Common myeloid progenitor, CD34-positive (primary cell): Measurements from ENCODE around the gene BRSK2.

ENCODE experiments used
- CTCF ChIA-PET: fragments of 350-600 bp; sonication (Branson Sonifier 250); formaldehyde crosslinking; loops from one replicate; lab custom pipeline; 2021; ENCODE audit warnings: antibody characterized with exemption; lab: Charles Lee
- POLR2A ChIA-PET: fragments of 350-600 bp; sonication (Branson Sonifier 250); formaldehyde crosslinking; loops from one replicate; lab custom pipeline; 2021; ENCODE audit warnings: antibody characterized with exemption; lab: Charles Lee
- DNase-seq, 3 donors: peaks; one replicate each; pipeline versions ENCODE4 v3.0.0 to v3.0.0-alpha.2; 2013
- H3K27ac ChIP-seq, 2 experiments: 1 replicate in 1 of 2; 2 replicates in 1 of 2; pipeline ENCODE4 v1.7.0; 2013; ENCODE audit warnings: inconsistent platforms in 2 of 2, low read length in 2 of 2, mild to moderate bottlenecking in 2 of 2, low read depth in 1 of 2, moderate library complexity in 1 of 2; ENCODE audit not compliant: severe bottlenecking in 2 of 2, insufficient read depth in 1 of 2, poor library complexity in 1 of 2
- H3K27me3 ChIP-seq, 5 experiments: replicated peaks in 2 of 5; 1 replicate in 3 of 5; 2 replicates in 2 of 5; pipeline versions ENCODE4 v1.6.1 to v1.7.0; 2013; ENCODE audit warnings: low read length in 4 of 5, mild to moderate bottlenecking in 2 of 5, moderate library complexity in 2 of 5, inconsistent platforms in 1 of 5; ENCODE audit not compliant: insufficient read depth in 5 of 5, control insufficient read depth in 4 of 5
- H3K36me3 ChIP-seq, 4 experiments: 1 replicate in 2 of 4; 2 replicates in 2 of 4; pipeline versions ENCODE4 v1.6.1 to v1.7.0; 2013; ENCODE audit warnings: low read length in 3 of 4, control low read depth in 1 of 4, mild to moderate bottlenecking in 1 of 4; ENCODE audit not compliant: control insufficient read depth in 4 of 4, insufficient read depth in 4 of 4
- H3K4me1 ChIP-seq, 4 experiments: 1 replicate in 3 of 4; 2 replicates in 1 of 4; pipeline versions ENCODE4 v1.6.1 to v1.7.1; 2013; ENCODE audit warnings: low read length in 3 of 4, mild to moderate bottlenecking in 3 of 4, control low read depth in 1 of 4, inconsistent platforms in 1 of 4, moderate library complexity in 1 of 4; ENCODE audit not compliant: control insufficient read depth in 4 of 4, insufficient read depth in 4 of 4; ENCODE audit errors: control extremely low read depth in 1 of 4
- H3K4me3 ChIP-seq, 7 experiments: 1 replicate in 4 of 7; 2 replicates in 3 of 7; pipeline versions ENCODE4 v1.5.1 to v1.7.0; 2013; ENCODE audit warnings: mild to moderate bottlenecking in 7 of 7, low read length in 6 of 7, moderate library complexity in 6 of 7, inconsistent platforms in 2 of 7, low read depth in 2 of 7, control low read depth in 1 of 7; ENCODE audit not compliant: insufficient read depth in 4 of 7, control insufficient read depth in 1 of 7; ENCODE audit errors: extremely low read depth in 1 of 7
- H3K9me3 ChIP-seq, 5 experiments: 1 replicate in 4 of 5; 2 replicates in 1 of 5; pipeline versions ENCODE4 v1.6.1 to v1.7.1; 2013; ENCODE audit warnings: low read length in 4 of 5, mild to moderate bottlenecking in 2 of 5, inconsistent platforms in 1 of 5, low read depth in 1 of 5, moderate library complexity in 1 of 5; ENCODE audit not compliant: control insufficient read depth in 4 of 5, insufficient read depth in 2 of 5; ENCODE audit errors: control extremely low read depth in 1 of 5
- WGBS: methylation state at CpG from one replicate; pipeline ENCODE4 v1.1.5; 2013; ENCODE audit not compliant: insufficient coverage; 5-methylcytosine and 5-hydroxymethylcytosine counted together

BRSK2 gene

GRCh38 chr11:1349327-1350041 lies 40.2 kb upstream of the BRSK2 start:
- ChIA-PET CTCF (no interaction called here), POLR2A (no interaction called here)
- Histone ChIP-seq H3K4me3 (no peak overlapping the region), H3K27ac (no peak overlapping the region), H3K4me1 (no peaks in the 10 kb centered on the region), H3K9me3 (no peaks in the 10 kb centered on the region), H3K36me3 (no peaks in the 10 kb centered on the region), H3K27me3 (peaks cover 0 to 7% (median 0%) of the 10 kb centered on the region in 5 experiments)
- WGBS: 97% methylated on average over 24 of the region's 29 CpGs
- no peak for DNase-seq

GRCh38 chr11:1350086-1350725 lies 39.5 kb upstream of the BRSK2 start:
- WGBS: 93% methylated on average over 16 of the region's 22 CpGs

GRCh38 chr11:1351278-1351937 lies 38.3 kb upstream of the BRSK2 start:
- no peaks in the 10 kb centered on the region for H3K36me3 ChIP-seq
- H3K27ac ChIP-seq: no peak overlapping the region
- 87% methylated on average over 3 of the region's 12 CpGs for WGBS
- POLR2A ChIA-PET: no interaction called here
- H3K9me3 ChIP-seq: no peaks in the 10 kb centered on the region
- H3K4me3 ChIP-seq: no peak overlapping the region
- no peak for DNase-seq
- peaks cover 0 to 8% (median 3%) of the 10 kb centered on the region in 5 experiments for H3K27me3 ChIP-seq
- CTCF ChIA-PET: no interaction called here
- H3K4me1 ChIP-seq: no peaks in the 10 kb centered on the region

More at GRCh38 chr11:1350086-1350725, 39.5 kb upstream of the BRSK2 start:
- Histone ChIP-seq H3K4me3 (no peak overlapping the region), H3K27me3 (peaks cover 0 to 7% (median 0%) of the 10 kb centered on the region in 5 experiments), H3K36me3 (no peaks in the 10 kb centered on the region), H3K27ac (no peak overlapping the region), H3K4me1 (no peaks in the 10 kb centered on the region), H3K9me3 (no peaks in the 10 kb centered on the region)
- CTCF ChIA-PET: no interaction called here
- POLR2A ChIA-PET: no interaction called here
- DNase-seq: no peak

GRCh38 chr11:1352696-1353382 lies 36.9 kb upstream of the BRSK2 start:
- 100% methylated on average over 6 of the region's 8 CpGs for WGBS
- Histone ChIP-seq H3K9me3 (no peaks in the 10 kb centered on the region), H3K4me3 (no peak overlapping the region), H3K27ac (no peak overlapping the region), H3K27me3 (peaks cover 0 to 13% (median 3%) of the 10 kb centered on the region in 5 experiments), H3K36me3 (no peaks in the 10 kb centered on the region), H3K4me1 (no peaks in the 10 kb centered on the region)
- DNase-seq: no peak
- CTCF ChIA-PET: no interaction called here
- POLR2A ChIA-PET: no interaction called here

GRCh38 chr11:1353383-1354124 lies 36.2 kb upstream of the BRSK2 start:
- no peak for DNase-seq
- H3K36me3 ChIP-seq: no peaks in the 10 kb centered on the region
- H3K27ac ChIP-seq: no peak overlapping the region
- H3K27me3 ChIP-seq: peaks cover 0 to 13% (median 3%) of the 10 kb centered on the region in 5 experiments
- WGBS: 94% methylated on average over 30 of the region's 32 CpGs
- no peaks in the 10 kb centered on the region for H3K9me3 ChIP-seq
- ChIA-PET POLR2A (no interaction called here), CTCF (no interaction called here)
- H3K4me1 ChIP-seq: no peaks in the 10 kb centered on the region
- no peak overlapping the region for H3K4me3 ChIP-seq

GRCh38 chr11:1354125-1354938 lies 35.4 kb upstream of the BRSK2 start:
- Histone ChIP-seq H3K4me3 (no peak overlapping the region), H3K27ac (no peak overlapping the region), H3K27me3 (peaks cover 0 to 12% (median 3%) of the 10 kb centered on the region in 5 experiments), H3K36me3 (no peaks in the 10 kb centered on the region), H3K4me1 (no peaks in the 10 kb centered on the region), H3K9me3 (no peaks in the 10 kb centered on the region)
- DNase-seq: no peak
- ChIA-PET CTCF (no interaction called here), POLR2A (no interaction called here)
- 91% methylated on average over 29 of the region's 32 CpGs for WGBS
